Gastrocnemius medialis (tissue), 4 donors: Measurements from ENCODE around the gene URM1.

Source experiments
- POLR2A ChIP-seq, 2 donors: fragments of 450-650 bp; IDR thresholded peaks; one replicate each; pipeline ENCODE4 v1.6.1; 2017; ENCODE audit warnings: antibody characterized with exemption in 2 of 2, mild to moderate bottlenecking in 2 of 2, moderate library complexity in 2 of 2
- TF ChIP-seq, protein P1 (sequence below), 5 experiments: fragments of 450-650 bp in 3 of 5; fragments of 200-600 bp in 2 of 5; sonication (generic) in 2 of 5; IDR thresholded peaks in 4 of 5; conservative IDR thresholded peaks in 1 of 5; 1 replicate in 4 of 5; 2 replicates in 1 of 5; pipeline ENCODE4 v1.5.1; 2016 to 2019; ENCODE audit warnings: antibody characterized with exemption in 5 of 5, mild to moderate bottlenecking in 3 of 5, moderate library complexity in 3 of 5

DNA sequence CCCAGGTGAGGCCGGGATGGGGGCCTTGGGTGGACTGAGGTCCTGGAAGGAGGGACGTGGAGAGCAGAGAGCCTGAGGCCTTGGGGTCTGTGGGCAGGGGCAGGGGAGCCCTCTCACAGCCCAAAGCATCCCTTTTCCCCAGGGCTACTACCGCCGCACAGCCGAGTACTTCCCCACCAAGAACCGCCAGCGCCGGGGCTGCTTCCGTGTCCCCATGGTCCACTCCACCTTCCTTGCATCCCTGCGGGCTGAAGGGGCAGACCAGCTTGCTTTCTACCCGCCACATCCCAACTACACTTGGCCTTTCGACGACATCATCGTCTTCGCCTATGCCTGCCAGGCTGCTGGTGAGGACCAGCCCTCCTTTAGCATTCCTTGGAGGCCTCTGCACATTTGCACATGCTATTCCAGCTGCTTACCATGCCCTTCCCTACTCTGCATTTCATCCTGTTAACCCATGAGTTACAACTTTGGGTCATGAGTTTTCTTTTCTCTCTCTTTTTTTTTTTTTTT, 53.1 kb downstream of the URM1 start:
- TF ChIP-seq, protein P1, sequence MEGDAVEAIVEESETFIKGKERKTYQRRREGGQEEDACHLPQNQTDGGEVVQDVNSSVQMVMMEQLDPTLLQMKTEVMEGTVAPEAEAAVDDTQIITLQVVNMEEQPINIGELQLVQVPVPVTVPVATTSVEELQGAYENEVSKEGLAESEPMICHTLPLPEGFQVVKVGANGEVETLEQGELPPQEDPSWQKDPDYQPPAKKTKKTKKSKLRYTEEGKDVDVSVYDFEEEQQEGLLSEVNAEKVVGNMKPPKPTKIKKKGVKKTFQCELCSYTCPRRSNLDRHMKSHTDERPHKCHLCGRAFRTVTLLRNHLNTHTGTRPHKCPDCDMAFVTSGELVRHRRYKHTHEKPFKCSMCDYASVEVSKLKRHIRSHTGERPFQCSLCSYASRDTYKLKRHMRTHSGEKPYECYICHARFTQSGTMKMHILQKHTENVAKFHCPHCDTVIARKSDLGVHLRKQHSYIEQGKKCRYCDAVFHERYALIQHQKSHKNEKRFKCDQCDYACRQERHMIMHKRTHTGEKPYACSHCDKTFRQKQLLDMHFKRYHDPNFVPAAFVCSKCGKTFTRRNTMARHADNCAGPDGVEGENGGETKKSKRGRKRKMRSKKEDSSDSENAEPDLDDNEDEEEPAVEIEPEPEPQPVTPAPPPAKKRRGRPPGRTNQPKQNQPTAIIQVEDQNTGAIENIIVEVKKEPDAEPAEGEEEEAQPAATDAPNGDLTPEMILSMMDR (IDR thresholded peaks at IDR 0.05 in 4 of 5, conservative IDR thresholded peaks at IDR 0.05 in 1 of 5) = no peak
- no peak for TF ChIP-seq POLR2A (IDR thresholded peaks at IDR 0.05)
